HCT116 (cell line): ENCODE measurements around the gene UBE3D. TPM values are rescaled to one million over a fixed set of nuclear protein-coding genes. Genes with fewer than 3 reads are reported as not detected.

Experiments used
- ATAC-seq: fragments of 200-7000 bp; cut with Tn5 transposase; 2 replicates; pipeline ENCODE4 v1.9.1; 2020; ENCODE audit warnings: mild to moderate bottlenecking, moderate library complexity
- BruUV-seq: library from RNA; stranded (reverse); fragments of 400-500 nt; replicated peaks from 2 replicates; lab custom pipeline; 2021; lab: Mats Ljungman, UMichigan
- CTCF ChIA-PET: fragments of 300-600 bp; sonication (Branson Sonifier 250); formaldehyde crosslinking; loops from one replicate; lab custom pipeline; 2021; ENCODE audit warnings: antibody characterized with exemption; lab: Charles Lee
- POLR2A ChIA-PET: fragments of 300-600, 350-600 bp; sonication (Branson Sonifier 250); formaldehyde crosslinking; loops from one replicate; lab custom pipeline; 2021; ENCODE audit warnings: antibody characterized with exemption; lab: Charles Lee
- RAD21 ChIA-PET, 2 experiments: fragments of 300-600 bp; sonication (Branson Sonifier 250); formaldehyde crosslinking; loops; one replicate each; lab custom pipeline; 2023; ENCODE audit warnings: low total read pairs in 2 of 2; ENCODE audit not compliant: uncharacterized antibody in 2 of 2, unreplicated experiment in 2 of 2, low non-redundant PET in 1 of 2; lab: Charles Lee
- DNase-seq: peaks from one replicate; pipeline ENCODE4 v3.0.0-alpha.2; 2010; ENCODE audit warnings: low read depth, low spot score
- H2AFZ ChIP-seq: fragments of 200-600 bp; shearing (Covaris generic), sonication (generic); 2 replicates; pipeline ENCODE4 v1.6.1; 2017; ENCODE audit warnings: low read depth, mixed run types, mixed read lengths, antibody characterized with exemption, low read length; ENCODE audit not compliant: poor library complexity, severe bottlenecking
- H3K27ac ChIP-seq: 2 replicates; pipeline ENCODE4 v1.5.1; 2012; ENCODE audit warnings: low read depth, low read length
- H3K27me3 ChIP-seq: fragments of 200-600 bp; sonication (generic); 2 replicates; pipeline ENCODE4 v1.6.1; 2016; ENCODE audit warnings: mixed run types, low read length, mixed read lengths; ENCODE audit not compliant: insufficient read depth
- H3K36me3 ChIP-seq, 2 experiments: fragments of 200-500 bp in 1 of 2; fragments of 200-600 bp in 1 of 2; sonication (Bioruptor generic) in 1 of 2; sonication (generic) in 1 of 2; 2 replicates each; pipeline versions ENCODE4 v1.5.1 to v1.6.1; 2014 to 2016; ENCODE audit warnings: low read length in 2 of 2, inconsistent platforms in 1 of 2, mixed read lengths in 1 of 2, mixed run types in 1 of 2; ENCODE audit not compliant: insufficient read depth in 2 of 2, control insufficient read depth in 1 of 2
- H3K4me1 ChIP-seq, 2 experiments: fragments of 200-600 bp in 1 of 2; sonication (generic) in 1 of 2; 2 replicates each; pipeline versions ENCODE4 v1.5.1 to v1.6.1; 2012 to 2017; ENCODE audit warnings: low read length in 2 of 2, inconsistent platforms in 1 of 2, mild to moderate bottlenecking in 1 of 2, mixed read lengths in 1 of 2, mixed run types in 1 of 2, moderate library complexity in 1 of 2; ENCODE audit not compliant: insufficient read depth in 2 of 2, control insufficient read depth in 1 of 2
- H3K4me2 ChIP-seq: fragments of 200-600 bp; sonication (generic); 2 replicates; pipeline ENCODE4 v1.6.1; 2017; ENCODE audit warnings: mixed run types, low read length, mixed read lengths
- H3K4me3 ChIP-seq, 2 experiments: fragments of 200-600 bp in 1 of 2; sonication (generic) in 1 of 2; replicated peaks in 1 of 2; 2 replicates each; pipeline ENCODE4 v1.5.1; 2011 to 2016; ENCODE audit warnings: low read length in 2 of 2, control low read depth in 1 of 2, low read depth in 1 of 2, mild to moderate bottlenecking in 1 of 2, mixed read lengths in 1 of 2, mixed run types in 1 of 2
- H3K79me2 ChIP-seq: fragments of 200-600 bp; sonication (generic); 2 replicates; pipeline ENCODE4 v1.6.1; 2017; ENCODE audit warnings: mild to moderate bottlenecking, mixed run types, low read length, moderate library complexity, mixed read lengths; ENCODE audit not compliant: insufficient read depth
- H3K9ac ChIP-seq: fragments of 200-600 bp; sonication (generic); 2 replicates; pipeline ENCODE4 v1.6.1; 2016; ENCODE audit warnings: low read length, mixed read lengths
- H3K9me2 ChIP-seq: fragments of 200-600 bp; sonication (generic), shearing (Covaris generic); 2 replicates; pipeline ENCODE4 v1.6.1; 2017; ENCODE audit warnings: mixed run types, mild to moderate bottlenecking, moderate library complexity; ENCODE audit not compliant: insufficient read depth
- H3K9me3 ChIP-seq, 2 experiments: fragments of 200-500 bp in 1 of 2; fragments of 200-600 bp in 1 of 2; sonication (Bioruptor generic) in 1 of 2; sonication (generic) in 1 of 2; 2 replicates each; pipeline ENCODE4 v1.6.1; 2014 to 2017; ENCODE audit warnings: low read length in 2 of 2, mixed read lengths in 2 of 2, inconsistent platforms in 1 of 2, low read depth in 1 of 2, mild to moderate bottlenecking in 1 of 2, mixed run types in 1 of 2, moderate library complexity in 1 of 2; ENCODE audit not compliant: control insufficient read depth in 1 of 2, insufficient read depth in 1 of 2
- H4K20me1 ChIP-seq: fragments of 200-600 bp; sonication (generic), shearing (Covaris generic); 2 replicates; pipeline ENCODE4 v1.6.1; 2017; ENCODE audit warnings: mixed run types, mild to moderate bottlenecking, moderate library complexity; ENCODE audit not compliant: insufficient read depth
- CBX3 ChIP-seq: IDR thresholded peaks from 2 replicates; pipeline ENCODE4 v1.6.1; 2012; ENCODE audit warnings: low read depth
- EZH2 ChIP-seq: fragments of 200-600 bp; sonication (generic); IDR thresholded peaks from 2 replicates; pipeline ENCODE4 v1.6.1; 2017; ENCODE audit warnings: antibody characterized with exemption, mixed run types
- RAD21 ChIP-seq: IDR thresholded peaks from 2 replicates; pipeline ENCODE4 v1.6.1; 2012; ENCODE audit warnings: low read depth, mild to moderate bottlenecking
- SP1 ChIP-seq: IDR thresholded peaks from 2 replicates; pipeline ENCODE4 v1.6.1; 2012; ENCODE audit warnings: low read depth
- SRF ChIP-seq: IDR thresholded peaks from 2 replicates; pipeline ENCODE4 v1.6.1; 2012; ENCODE audit warnings: low read depth
- TCF7L2 ChIP-seq: IDR thresholded peaks from 2 replicates; pipeline ENCODE4 v1.7.0; 2011; ENCODE audit warnings: borderline replicate concordance, inconsistent platforms; ENCODE audit not compliant: insufficient read depth, insufficient read length; ENCODE audit errors: extremely low read depth
- intact Hi-C: fragments of 100-400 bp; cut with micrococcal nuclease; formaldehyde crosslinking; loops from 2 replicates; pipeline ENCODE4 v1.10.0; 2022
- total RNA-seq: library from RNA; stranded (reverse); gene quantifications from one replicate; pipeline ENCODE4 v1.2.1, GENCODE V29; 2021; ENCODE audit not compliant: unreplicated experiment
- TF ChIP-seq, protein P1 (sequence below): IDR thresholded peaks from 2 replicates; pipeline ENCODE4 v1.6.1; 2012
- TF ChIP-seq, protein P2 (sequence below): IDR thresholded peaks from 2 replicates; pipeline ENCODE4 v1.6.1; 2011; ENCODE audit warnings: mild to moderate bottlenecking, low read length, moderate library complexity; ENCODE audit not compliant: insufficient replicate concordance; ENCODE audit errors: extremely low read depth
- TF ChIP-seq, protein P3 (sequence below): IDR thresholded peaks from 2 replicates; pipeline ENCODE4 v1.6.1; 2012
- TF ChIP-seq, protein P4 (sequence below), 3 experiments: fragments of 200-600 bp in 1 of 3; sonication (generic) in 1 of 3; IDR thresholded peaks in 2 of 3; conservative IDR thresholded peaks in 1 of 3; 2 replicates each; pipeline ENCODE4 v1.5.1; 2012 to 2017; ENCODE audit warnings: low read depth in 2 of 3, low read length in 2 of 3, antibody characterized with exemption in 1 of 3, borderline replicate concordance in 1 of 3, control low read depth in 1 of 3, mild to moderate bottlenecking in 1 of 3, mixed read lengths in 1 of 3, mixed run types in 1 of 3, moderate library complexity in 1 of 3; ENCODE audit not compliant: insufficient read depth in 1 of 3

UBE3D gene
- total RNA-seq, 1 experiment from 2014 or later, result 9.0 TPM

DNA sequence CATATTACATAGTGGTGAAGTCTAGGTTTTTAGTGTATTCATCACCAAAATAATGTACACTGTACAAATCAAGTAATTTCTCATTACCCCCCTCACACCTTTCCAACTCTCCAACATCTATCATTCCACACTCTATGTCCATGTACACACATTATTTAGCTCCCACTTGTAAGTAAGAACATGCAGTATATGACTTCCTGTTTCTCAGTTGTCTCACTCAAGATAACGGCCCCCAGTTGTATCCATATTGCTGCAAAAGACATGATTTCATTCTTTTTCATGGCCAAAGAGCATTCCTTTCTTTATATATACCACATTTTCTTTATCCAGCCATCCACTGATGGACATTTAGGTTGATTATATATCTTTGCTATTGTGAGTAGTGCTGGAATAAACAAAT lies 86.0 kb downstream of the UBE3D start:
- ChIA-PET CTCF (no interaction called here), RAD21 (no interaction called here), POLR2A (no interaction called here)
- Histone ChIP-seq H3K27ac (no peak overlapping the region), H3K36me3 (no peaks in the 10 kb centered on the region), H2AFZ (no peak overlapping the region), H3K9me3 (no peaks in the 10 kb centered on the region), H3K4me2 (no peak overlapping the region), H3K27me3 (no peaks in the 10 kb centered on the region), H3K4me1 (no peaks in the 10 kb centered on the region), H3K9me2 (no peaks in the 10 kb centered on the region), H3K79me2 (no peaks in the 10 kb centered on the region), H3K4me3 (no peak overlapping the region), H3K9ac (no peak overlapping the region), H4K20me1 (no peaks in the 10 kb centered on the region)
- TF ChIP-seq, protein P1, sequence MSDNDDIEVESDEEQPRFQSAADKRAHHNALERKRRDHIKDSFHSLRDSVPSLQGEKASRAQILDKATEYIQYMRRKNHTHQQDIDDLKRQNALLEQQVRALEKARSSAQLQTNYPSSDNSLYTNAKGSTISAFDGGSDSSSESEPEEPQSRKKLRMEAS, result no peak
- TF ChIP-seq CBX3 (no peak), RAD21 (no peak), SP1 (no peak), EZH2 (no peak), TCF7L2 (no peak), SRF (no peak)
- TF ChIP-seq, protein P2, sequence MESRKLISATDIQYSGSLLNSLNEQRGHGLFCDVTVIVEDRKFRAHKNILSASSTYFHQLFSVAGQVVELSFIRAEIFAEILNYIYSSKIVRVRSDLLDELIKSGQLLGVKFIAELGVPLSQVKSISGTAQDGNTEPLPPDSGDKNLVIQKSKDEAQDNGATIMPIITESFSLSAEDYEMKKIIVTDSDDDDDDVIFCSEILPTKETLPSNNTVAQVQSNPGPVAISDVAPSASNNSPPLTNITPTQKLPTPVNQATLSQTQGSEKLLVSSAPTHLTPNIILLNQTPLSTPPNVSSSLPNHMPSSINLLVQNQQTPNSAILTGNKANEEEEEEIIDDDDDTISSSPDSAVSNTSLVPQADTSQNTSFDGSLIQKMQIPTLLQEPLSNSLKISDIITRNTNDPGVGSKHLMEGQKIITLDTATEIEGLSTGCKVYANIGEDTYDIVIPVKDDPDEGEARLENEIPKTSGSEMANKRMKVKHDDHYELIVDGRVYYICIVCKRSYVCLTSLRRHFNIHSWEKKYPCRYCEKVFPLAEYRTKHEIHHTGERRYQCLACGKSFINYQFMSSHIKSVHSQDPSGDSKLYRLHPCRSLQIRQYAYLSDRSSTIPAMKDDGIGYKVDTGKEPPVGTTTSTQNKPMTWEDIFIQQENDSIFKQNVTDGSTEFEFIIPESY, result no peak
- TF ChIP-seq, protein P3, sequence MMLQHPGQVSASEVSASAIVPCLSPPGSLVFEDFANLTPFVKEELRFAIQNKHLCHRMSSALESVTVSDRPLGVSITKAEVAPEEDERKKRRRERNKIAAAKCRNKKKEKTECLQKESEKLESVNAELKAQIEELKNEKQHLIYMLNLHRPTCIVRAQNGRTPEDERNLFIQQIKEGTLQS, result no peak
- TF ChIP-seq, protein P4, sequence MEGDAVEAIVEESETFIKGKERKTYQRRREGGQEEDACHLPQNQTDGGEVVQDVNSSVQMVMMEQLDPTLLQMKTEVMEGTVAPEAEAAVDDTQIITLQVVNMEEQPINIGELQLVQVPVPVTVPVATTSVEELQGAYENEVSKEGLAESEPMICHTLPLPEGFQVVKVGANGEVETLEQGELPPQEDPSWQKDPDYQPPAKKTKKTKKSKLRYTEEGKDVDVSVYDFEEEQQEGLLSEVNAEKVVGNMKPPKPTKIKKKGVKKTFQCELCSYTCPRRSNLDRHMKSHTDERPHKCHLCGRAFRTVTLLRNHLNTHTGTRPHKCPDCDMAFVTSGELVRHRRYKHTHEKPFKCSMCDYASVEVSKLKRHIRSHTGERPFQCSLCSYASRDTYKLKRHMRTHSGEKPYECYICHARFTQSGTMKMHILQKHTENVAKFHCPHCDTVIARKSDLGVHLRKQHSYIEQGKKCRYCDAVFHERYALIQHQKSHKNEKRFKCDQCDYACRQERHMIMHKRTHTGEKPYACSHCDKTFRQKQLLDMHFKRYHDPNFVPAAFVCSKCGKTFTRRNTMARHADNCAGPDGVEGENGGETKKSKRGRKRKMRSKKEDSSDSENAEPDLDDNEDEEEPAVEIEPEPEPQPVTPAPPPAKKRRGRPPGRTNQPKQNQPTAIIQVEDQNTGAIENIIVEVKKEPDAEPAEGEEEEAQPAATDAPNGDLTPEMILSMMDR (IDR thresholded peaks at IDR 0.05 in 2 of 3, conservative IDR thresholded peaks at IDR 0.05 in 1 of 3; ENCODE audit: borderline replicate concordance in 1 of 3, insufficient read depth in 1 of 3, low read depth in 2 of 3, low read length in 2 of 3), result no peak
- no peak for ATAC-seq
- no peak for DNase-seq
- BruUV-seq, result no TSS peak
- intact Hi-C loops, result no loop called here
